HL-60 (cell line): ENCODE data around the gene MYLK2.

Experiments used
- DNase-seq, 2 experiments: peaks; one replicate each; pipeline ENCODE4 v3.0.0-alpha.2; 2010 to 2020; ENCODE audit warnings: low read depth in 1 of 2, low spot score in 1 of 2
- H3K27ac ChIP-seq: fragments of 250-450 bp; sonication (Bioruptor Pico); replicated peaks from 2 replicates; pipeline ENCODE4 v1.5.1; 2020; ENCODE audit warnings: mild to moderate bottlenecking, moderate library complexity
- H3K27me3 ChIP-seq: fragments of 250-450 bp; sonication (Bioruptor Pico); 2 replicates; pipeline ENCODE4 v1.5.1; 2021; ENCODE audit warnings: mild to moderate bottlenecking, moderate library complexity; ENCODE audit not compliant: insufficient read depth, poor library complexity, severe bottlenecking
- H3K4me3 ChIP-seq: replicated peaks from 2 replicates; pipeline ENCODE4 v1.5.1; 2011; ENCODE audit warnings: mild to moderate bottlenecking, control low read depth, low read length; ENCODE audit not compliant: insufficient read depth
- CTCF ChIP-seq: IDR thresholded peaks from one replicate; pipeline ENCODE4 v1.5.1; 2011; ENCODE audit warnings: low read length, control low read depth, inconsistent platforms; ENCODE audit not compliant: insufficient read depth
- GABPA ChIP-seq: IDR thresholded peaks from 2 replicates; pipeline ENCODE4 v1.6.1; 2012; ENCODE audit warnings: low read depth
- POLR2AphosphoS5 ChIP-seq: IDR thresholded peaks from 2 replicates; pipeline ENCODE4 v1.6.1; 2012; ENCODE audit warnings: low read depth
- REST ChIP-seq: IDR thresholded peaks from 2 replicates; pipeline ENCODE4 v1.6.1; 2012; ENCODE audit warnings: low read depth; ENCODE audit not compliant: insufficient replicate concordance
- SPI1 ChIP-seq: IDR thresholded peaks from 2 replicates; pipeline ENCODE4 v1.6.1; 2012; ENCODE audit warnings: low read depth, mild to moderate bottlenecking, borderline replicate concordance

The MYLK2 gene

GRCh38 chr20:31784354-31785044 lies 34.7 kb upstream of the MYLK2 start:
- H3K27ac ChIP-seq = no peak overlapping the region
- H3K27me3 ChIP-seq = no peaks in the 10 kb centered on the region
- no peak for TF ChIP-seq POLR2AphosphoS5
- no peak for TF ChIP-seq GABPA
- no peak for TF ChIP-seq SPI1
- TF ChIP-seq REST = no peak
- TF ChIP-seq CTCF = no peak
- no peak overlapping the region for H3K4me3 ChIP-seq
- no peak for DNase-seq

GRCh38 chr20:31785089-31785488 lies 34.1 kb upstream of the MYLK2 start:
- Histone ChIP-seq H3K4me3 (no peak overlapping the region), H3K27me3 (no peaks in the 10 kb centered on the region), H3K27ac (no peak overlapping the region)
- no peak for TF ChIP-seq SPI1
- TF ChIP-seq CTCF = no peak
- no peak for TF ChIP-seq POLR2AphosphoS5
- no peak for TF ChIP-seq REST
- no peak for TF ChIP-seq GABPA
- no peak for DNase-seq

GRCh38 chr20:31788578-31788977 lies 30.6 kb upstream of the MYLK2 start:
- DNase-seq = no peak
- Histone ChIP-seq H3K27ac (no peak overlapping the region), H3K27me3 (no peaks in the 10 kb centered on the region), H3K4me3 (no peak overlapping the region)
- no peak for TF ChIP-seq GABPA
- no peak for TF ChIP-seq CTCF
- no peak for TF ChIP-seq SPI1
- TF ChIP-seq POLR2AphosphoS5 = no peak
- TF ChIP-seq REST = no peak
